ENCODE results near the gene SAMSN1. TPM values are rescaled to one million over a fixed set of nuclear protein-coding genes. Genes with fewer than 3 reads are reported as not detected.

SAMSN1 gene
- total and polyA plus RNA-seq, 9 of the 15 experiments (the other 6 are each of a cell fraction or from before 2014, with no cell fraction given): 101 to 223 (median 159) TPM

GRCh38 chr21:14453339-14454015 is 92.6 kb downstream of the SAMSN1 start (continued):
- TF ChIP-seq ZFP1 (CRISPR knock-in tag; IDR thresholded peaks at IDR 0.05): no peak

DNA sequence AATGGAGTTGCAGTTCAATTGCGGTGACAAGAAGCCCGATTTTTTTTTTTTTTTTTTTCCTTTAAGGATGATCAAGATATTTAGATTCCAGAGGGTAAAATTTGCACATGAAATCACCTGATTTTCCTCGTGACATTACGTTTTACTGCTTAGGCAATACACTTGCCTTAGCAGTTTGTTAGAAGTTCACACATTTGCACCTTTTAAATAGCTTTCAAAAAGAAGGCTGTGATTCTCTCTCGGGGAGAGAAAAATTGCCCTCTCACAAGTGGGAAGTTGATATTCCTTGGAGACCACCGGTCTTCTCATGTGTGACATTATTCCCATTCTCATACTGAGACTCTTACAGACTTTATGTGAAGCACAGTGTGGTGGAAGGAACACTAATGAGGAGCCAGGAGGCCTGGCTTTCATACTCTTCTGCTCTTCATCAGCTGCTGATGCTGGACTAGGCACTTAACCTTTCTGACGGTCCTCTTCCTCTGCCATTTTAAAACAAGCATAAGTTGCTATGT is 93.3 kb downstream of the SAMSN1 start:
- intact Hi-C loops (cut with micrococcal nuclease): loop anchor here (5.0 kb wide), 2 partner anchors 35 to 285 kb away; no protein-coding TSS in a partner anchor
- ChIA-PET POLR2A (interaction anchor here (0.8 to 1.9 kb wide), 5 partner anchors 25 to 311 kb away, joined by 3 to 7 read pairs (median 3); no protein-coding TSS in a partner anchor), CTCF (ENCODE audit: low intra/inter-chr PET ratio) (no interaction called here)
- H4K20me1 ChIP-seq (replicated peaks; ENCODE audit: control insufficient read depth, insufficient read depth, low read length): no peaks in the 10 kb centered on the region
- WGBS (ENCODE audit: insufficient coverage, low coverage, missing lambda C conversion rate): 17% methylated on average over 7 of the region's 7 CpGs
- FAIRE-seq (no peak), ATAC-seq (peak; percentile 31), DNase-seq (ENCODE audit: extremely low read depth in 1 of 4, low spot score in 3 of 4) (peak in 1 of 4 experiments; percentile 31)
- H3K9ac ChIP-seq (ENCODE audit: insufficient read depth in 1 of 2, low read depth in 2 of 2, low read length in 2 of 2): peak overlapping the region in 1 of 2 experiments; percentile 67; a peak in 2 of 4 replicates
- H3K36me3 ChIP-seq (ENCODE audit: control insufficient read depth, insufficient read depth, low read length): no peaks in the 10 kb centered on the region
- H3K27me3 ChIP-seq (ENCODE audit: control insufficient read depth in 2 of 2, insufficient read depth in 2 of 2, low read length in 2 of 2): no peaks in the 10 kb centered on the region
- H2AFZ ChIP-seq (ENCODE audit: low read depth, low read length): peak overlapping the region; percentile 90
- BruUV-seq (replicated peaks): no TSS peak
- peak overlapping the region; percentile 91 for H3K27ac ChIP-seq (ENCODE audit: extremely low read depth, low read depth, low read length)
- no peaks in the 10 kb centered on the region for H3K9me3 ChIP-seq (replicated peaks; ENCODE audit: control insufficient read depth, insufficient read depth, low read depth, low read length)
- H3K4me3 ChIP-seq: no peak overlapping the region
- peak overlapping the region; percentile 77; the same call in 1 of the 2 replicates for H3K4me2 ChIP-seq (ENCODE audit: insufficient read depth, low read length)
- in situ Hi-C loops (cut with MboI): no loop called here
- no peaks in the 10 kb centered on the region for H3K79me2 ChIP-seq (ENCODE audit: control insufficient read depth, insufficient read depth, low read length)
- H3K4me1 ChIP-seq (replicated peaks in 1 of 2; ENCODE audit: control insufficient read depth in 2 of 2, insufficient read depth in 2 of 2, low read length in 2 of 2): peaks cover 17 to 54% of the 10 kb centered on the region in 2 experiments
- H3K9me1 ChIP-seq (ENCODE audit: control insufficient read depth, insufficient read depth, low read length): no peaks in the 10 kb centered on the region
- TF ChIP-seq ZNF384 (IDR thresholded peaks at IDR 0.05; ENCODE audit: low read depth, low read length) (peak; percentile 46; the same call in 1 of the 2 replicates), ZBTB43 (CRISPR knock-in tag; IDR thresholded peaks at IDR 0.05) (no peak), NBN (IDR thresholded peaks at IDR 0.05; ENCODE audit: low read depth) (0 out of 2 replicates have a peak, but pooled peaks have one; percentile 7), ZNF589 (CRISPR knock-in tag; IDR thresholded peaks at IDR 0.05; ENCODE audit: low read depth) (0 out of 2 replicates have a peak, but pooled peaks have one; percentile 42)
- TF ChIP-seq, protein P1, sequence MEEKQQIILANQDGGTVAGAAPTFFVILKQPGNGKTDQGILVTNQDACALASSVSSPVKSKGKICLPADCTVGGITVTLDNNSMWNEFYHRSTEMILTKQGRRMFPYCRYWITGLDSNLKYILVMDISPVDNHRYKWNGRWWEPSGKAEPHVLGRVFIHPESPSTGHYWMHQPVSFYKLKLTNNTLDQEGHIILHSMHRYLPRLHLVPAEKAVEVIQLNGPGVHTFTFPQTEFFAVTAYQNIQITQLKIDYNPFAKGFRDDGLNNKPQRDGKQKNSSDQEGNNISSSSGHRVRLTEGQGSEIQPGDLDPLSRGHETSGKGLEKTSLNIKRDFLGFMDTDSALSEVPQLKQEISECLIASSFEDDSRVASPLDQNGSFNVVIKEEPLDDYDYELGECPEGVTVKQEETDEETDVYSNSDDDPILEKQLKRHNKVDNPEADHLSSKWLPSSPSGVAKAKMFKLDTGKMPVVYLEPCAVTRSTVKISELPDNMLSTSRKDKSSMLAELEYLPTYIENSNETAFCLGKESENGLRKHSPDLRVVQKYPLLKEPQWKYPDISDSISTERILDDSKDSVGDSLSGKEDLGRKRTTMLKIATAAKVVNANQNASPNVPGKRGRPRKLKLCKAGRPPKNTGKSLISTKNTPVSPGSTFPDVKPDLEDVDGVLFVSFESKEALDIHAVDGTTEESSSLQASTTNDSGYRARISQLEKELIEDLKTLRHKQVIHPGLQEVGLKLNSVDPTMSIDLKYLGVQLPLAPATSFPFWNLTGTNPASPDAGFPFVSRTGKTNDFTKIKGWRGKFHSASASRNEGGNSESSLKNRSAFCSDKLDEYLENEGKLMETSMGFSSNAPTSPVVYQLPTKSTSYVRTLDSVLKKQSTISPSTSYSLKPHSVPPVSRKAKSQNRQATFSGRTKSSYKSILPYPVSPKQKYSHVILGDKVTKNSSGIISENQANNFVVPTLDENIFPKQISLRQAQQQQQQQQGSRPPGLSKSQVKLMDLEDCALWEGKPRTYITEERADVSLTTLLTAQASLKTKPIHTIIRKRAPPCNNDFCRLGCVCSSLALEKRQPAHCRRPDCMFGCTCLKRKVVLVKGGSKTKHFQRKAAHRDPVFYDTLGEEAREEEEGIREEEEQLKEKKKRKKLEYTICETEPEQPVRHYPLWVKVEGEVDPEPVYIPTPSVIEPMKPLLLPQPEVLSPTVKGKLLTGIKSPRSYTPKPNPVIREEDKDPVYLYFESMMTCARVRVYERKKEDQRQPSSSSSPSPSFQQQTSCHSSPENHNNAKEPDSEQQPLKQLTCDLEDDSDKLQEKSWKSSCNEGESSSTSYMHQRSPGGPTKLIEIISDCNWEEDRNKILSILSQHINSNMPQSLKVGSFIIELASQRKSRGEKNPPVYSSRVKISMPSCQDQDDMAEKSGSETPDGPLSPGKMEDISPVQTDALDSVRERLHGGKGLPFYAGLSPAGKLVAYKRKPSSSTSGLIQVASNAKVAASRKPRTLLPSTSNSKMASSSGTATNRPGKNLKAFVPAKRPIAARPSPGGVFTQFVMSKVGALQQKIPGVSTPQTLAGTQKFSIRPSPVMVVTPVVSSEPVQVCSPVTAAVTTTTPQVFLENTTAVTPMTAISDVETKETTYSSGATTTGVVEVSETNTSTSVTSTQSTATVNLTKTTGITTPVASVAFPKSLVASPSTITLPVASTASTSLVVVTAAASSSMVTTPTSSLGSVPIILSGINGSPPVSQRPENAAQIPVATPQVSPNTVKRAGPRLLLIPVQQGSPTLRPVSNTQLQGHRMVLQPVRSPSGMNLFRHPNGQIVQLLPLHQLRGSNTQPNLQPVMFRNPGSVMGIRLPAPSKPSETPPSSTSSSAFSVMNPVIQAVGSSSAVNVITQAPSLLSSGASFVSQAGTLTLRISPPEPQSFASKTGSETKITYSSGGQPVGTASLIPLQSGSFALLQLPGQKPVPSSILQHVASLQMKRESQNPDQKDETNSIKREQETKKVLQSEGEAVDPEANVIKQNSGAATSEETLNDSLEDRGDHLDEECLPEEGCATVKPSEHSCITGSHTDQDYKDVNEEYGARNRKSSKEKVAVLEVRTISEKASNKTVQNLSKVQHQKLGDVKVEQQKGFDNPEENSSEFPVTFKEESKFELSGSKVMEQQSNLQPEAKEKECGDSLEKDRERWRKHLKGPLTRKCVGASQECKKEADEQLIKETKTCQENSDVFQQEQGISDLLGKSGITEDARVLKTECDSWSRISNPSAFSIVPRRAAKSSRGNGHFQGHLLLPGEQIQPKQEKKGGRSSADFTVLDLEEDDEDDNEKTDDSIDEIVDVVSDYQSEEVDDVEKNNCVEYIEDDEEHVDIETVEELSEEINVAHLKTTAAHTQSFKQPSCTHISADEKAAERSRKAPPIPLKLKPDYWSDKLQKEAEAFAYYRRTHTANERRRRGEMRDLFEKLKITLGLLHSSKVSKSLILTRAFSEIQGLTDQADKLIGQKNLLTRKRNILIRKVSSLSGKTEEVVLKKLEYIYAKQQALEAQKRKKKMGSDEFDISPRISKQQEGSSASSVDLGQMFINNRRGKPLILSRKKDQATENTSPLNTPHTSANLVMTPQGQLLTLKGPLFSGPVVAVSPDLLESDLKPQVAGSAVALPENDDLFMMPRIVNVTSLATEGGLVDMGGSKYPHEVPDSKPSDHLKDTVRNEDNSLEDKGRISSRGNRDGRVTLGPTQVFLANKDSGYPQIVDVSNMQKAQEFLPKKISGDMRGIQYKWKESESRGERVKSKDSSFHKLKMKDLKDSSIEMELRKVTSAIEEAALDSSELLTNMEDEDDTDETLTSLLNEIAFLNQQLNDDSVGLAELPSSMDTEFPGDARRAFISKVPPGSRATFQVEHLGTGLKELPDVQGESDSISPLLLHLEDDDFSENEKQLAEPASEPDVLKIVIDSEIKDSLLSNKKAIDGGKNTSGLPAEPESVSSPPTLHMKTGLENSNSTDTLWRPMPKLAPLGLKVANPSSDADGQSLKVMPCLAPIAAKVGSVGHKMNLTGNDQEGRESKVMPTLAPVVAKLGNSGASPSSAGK (IDR thresholded peaks at IDR 0.05): 0 out of 2 replicates have a peak, but pooled peaks have one; percentile 5

All from K562 (cell line).